Measurements from ENCODE around the gene SV2A. TPM values are rescaled to one million over a fixed set of nuclear protein-coding genes. Genes with fewer than 3 reads are reported as not detected.
"Not testable (repeated sequence)": the region's sequence is repeated elsewhere in the genome, so short reads cannot be mapped to it uniquely, and the experiment has no call there.

The SV2A gene
- total RNA-seq, 1 donor from 2014 or later = 1.7 TPM

DNA sequence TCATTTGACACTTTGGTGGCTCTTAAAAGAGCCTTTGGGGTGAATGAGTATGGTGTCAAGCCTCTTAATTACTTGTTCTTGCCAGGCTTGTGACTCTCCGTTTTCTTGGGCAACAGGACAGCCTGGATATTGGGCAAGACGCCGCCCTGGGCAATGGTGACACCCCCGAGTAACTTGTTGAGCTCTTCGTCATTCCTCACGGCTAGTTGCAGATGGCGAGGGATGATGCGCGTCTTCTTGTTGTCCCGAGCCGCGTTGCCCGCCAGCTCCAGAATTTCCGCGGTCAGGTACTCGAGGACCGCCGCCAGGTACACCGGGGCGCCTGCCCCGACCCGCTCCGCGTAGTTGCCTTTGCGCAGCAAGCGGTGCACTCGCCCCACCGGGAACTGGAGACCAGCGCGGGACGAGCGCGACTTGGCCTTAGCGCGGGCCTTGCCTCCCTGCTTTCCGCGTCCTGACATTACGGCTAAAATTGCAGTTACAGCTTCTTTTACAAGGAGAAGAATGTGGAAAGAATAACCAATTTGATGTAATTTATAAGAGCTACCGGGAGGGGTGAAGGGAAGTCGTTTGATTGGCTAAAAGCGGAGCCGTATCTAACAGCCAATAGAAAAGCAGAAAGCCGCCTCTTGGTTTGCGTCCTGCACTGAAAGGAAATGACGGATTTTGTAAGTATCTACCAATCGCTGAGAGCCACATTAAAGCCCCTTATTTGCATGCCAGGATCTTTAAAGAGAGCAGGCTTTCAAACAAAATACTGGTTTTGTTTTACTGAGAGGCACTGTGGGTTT, 30.0 kb downstream of the SV2A start:
- DNase-seq (ENCODE audit: low read depth) = peak; percentile 99

DNA sequence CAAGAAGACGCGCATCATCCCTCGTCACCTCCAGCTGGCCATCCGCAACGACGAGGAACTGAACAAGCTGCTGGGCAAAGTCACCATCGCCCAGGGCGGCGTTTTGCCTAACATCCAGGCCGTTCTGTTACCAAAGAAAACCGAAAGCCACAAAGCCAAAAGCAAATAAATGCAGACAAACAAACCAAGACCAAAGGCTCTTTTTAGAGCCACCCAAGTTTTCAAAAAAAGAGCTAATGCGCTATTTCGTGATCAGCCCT, 30.5 kb downstream of the SV2A start:
- not testable (repeated sequence) for DNase-seq (ENCODE audit: low read depth)

- peak; percentile 99 for DNase-seq (ENCODE audit: low read depth)
These were observed 31.0 kb downstream of the SV2A start for GRCh38 chr1:149886396-149887195.

DNA sequence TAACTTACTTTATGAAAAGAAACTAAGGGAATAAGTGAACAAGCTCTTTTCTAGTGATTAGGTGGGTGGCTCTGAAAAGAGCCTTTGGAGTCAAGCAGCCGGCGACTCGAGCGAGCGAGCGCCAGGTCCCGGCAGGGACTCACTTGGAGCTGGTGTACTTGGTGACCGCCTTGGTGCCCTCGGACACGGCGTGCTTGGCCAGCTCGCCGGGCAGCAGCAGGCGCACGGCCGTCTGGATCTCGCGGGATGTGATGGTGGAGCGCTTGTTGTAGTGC, 31.6 kb downstream of the SV2A start:
- peak; percentile 16 for DNase-seq (ENCODE audit: low read depth)

- DNase-seq (ENCODE audit: low read depth) = peak; percentile 55
These were observed 32.1 kb downstream of the SV2A start for GRCh38 chr1:149885339-149886120.

- peak; percentile 18 for DNase-seq (ENCODE audit: low read depth)
These were observed 33.0 kb downstream of the SV2A start for GRCh38 chr1:149884433-149885338.

GRCh38 chr1:149883598-149884247, 33.9 kb downstream of the SV2A start:
- DNase-seq (ENCODE audit: low read depth) = no peak

GRCh38 chr1:149881876-149882275, 35.8 kb downstream of the SV2A start:
- no peak for DNase-seq (ENCODE audit: low read depth)

DNA sequence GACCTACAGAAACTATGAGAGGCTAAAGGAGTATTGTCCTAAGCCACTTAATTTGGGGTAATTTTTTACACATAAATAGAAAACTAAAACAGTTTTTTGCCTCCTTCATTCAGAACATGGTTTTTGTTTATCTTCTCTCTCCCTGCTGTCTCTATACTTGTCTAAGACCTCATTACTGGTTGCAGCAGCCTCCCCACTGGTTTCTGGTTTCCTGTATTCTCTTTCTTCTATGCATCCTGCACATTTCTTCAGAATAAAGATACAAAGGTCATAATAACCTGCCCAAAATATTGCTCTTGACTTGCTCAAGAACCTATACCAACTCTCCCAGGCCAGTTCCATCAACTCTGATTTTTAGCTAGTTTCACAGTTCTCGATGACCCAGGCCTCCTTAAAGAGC, 38.1 kb downstream of the SV2A start:
- DNase-seq (ENCODE audit: low read depth) = no peak

- DNase-seq (ENCODE audit: low read depth) = no peak
These were observed 40.3 kb downstream of the SV2A start for GRCh38 chr1:149877211-149877946.

DNA sequence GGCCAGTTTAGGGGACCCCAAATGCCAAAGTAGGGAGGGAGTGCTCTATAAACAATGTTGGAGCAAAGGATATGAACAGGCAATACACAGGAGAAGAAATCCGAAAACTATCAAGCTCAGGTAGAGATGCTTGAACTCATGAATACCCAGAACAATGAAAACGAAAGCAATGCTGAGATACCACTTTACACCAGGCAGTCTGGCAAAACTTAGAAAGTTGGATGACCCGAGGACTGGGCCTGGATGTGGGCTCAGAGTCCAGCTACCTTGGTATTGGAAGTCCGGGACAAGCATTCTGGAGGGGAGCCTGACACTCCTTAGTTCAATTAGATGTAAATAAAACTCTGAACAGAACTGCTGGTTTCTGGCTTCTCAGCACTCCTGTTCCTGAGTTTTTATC, 44.6 kb downstream of the SV2A start:
- DNase-seq (ENCODE audit: low read depth) = not testable (repeated sequence)

- not testable (repeated sequence) for DNase-seq (ENCODE audit: low read depth)
These were observed 50.8 kb downstream of the SV2A start for GRCh38 chr1:149866887-149867286.

DNA sequence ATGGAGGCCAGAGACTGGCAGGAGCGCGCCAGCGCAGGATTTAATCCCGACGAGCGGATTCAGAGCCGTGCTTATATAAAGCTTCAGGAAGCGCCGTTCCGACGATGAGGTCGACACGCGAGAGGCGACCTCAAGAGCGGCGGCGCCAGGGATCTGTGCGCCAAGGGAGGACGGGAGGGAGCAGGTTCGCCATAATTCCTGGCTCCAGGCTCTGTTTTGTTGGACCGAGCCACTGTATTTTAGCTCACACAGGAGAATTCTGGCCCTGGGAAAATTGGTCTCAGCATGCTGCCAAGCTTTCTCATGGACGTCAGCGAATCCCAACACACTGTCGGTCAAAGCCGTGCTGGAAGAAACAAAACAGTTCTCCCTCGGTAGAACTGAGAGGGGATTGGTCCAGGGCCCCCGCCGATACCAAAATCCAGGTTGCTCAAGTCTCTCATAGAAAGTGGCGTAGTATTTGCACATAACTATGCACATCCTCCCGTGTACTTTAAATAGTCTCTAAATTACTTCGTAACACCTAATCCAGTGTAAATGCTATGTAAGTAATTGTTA, 56.1 kb downstream of the SV2A start:
- DNase-seq (ENCODE audit: low read depth) = not testable (repeated sequence)

- not testable (repeated sequence) for DNase-seq (ENCODE audit: low read depth)
These were observed 56.8 kb downstream of the SV2A start for GRCh38 chr1:149860684-149861496.

GRCh38 chr1:149860271-149860670, 57.4 kb downstream of the SV2A start:
- DNase-seq (ENCODE audit: low read depth) = not testable (repeated sequence)
